HG02678 (cell line): Measurements from ENCODE around the gene CIITA.

Source experiments
- ATAC-seq: cut with Tn5 transposase; IDR thresholded peaks from one replicate; pipeline ENCODE4 v1.9.1; 2021; ENCODE audit warnings: mild to moderate bottlenecking, moderate library complexity; ENCODE audit not compliant: unreplicated experiment

Gene CIITA

GRCh38 chr16:10851512-10851911 lies 25.5 kb upstream of the CIITA start:
- no peak for ATAC-seq

- no peak for ATAC-seq
Measured at GRCh38 chr16:10852286-10852685, 24.7 kb upstream of the CIITA start.

GRCh38 chr16:10852948-10853347 lies 24.1 kb upstream of the CIITA start:
- ATAC-seq = no peak

- ATAC-seq = no peak
Measured at GRCh38 chr16:10856042-10856441, 21.0 kb upstream of the CIITA start.

GRCh38 chr16:10858203-10858602 lies 18.8 kb upstream of the CIITA start:
- no peak for ATAC-seq

GRCh38 chr16:10859020-10859419 lies 18.0 kb upstream of the CIITA start:
- ATAC-seq = no peak

GRCh38 chr16:10859658-10860057 lies 17.3 kb upstream of the CIITA start:
- no peak for ATAC-seq

- ATAC-seq = no peak
Measured at GRCh38 chr16:10862438-10862837, 14.6 kb upstream of the CIITA start.

GRCh38 chr16:10865991-10866966 lies 10.7 kb upstream of the CIITA start:
- ATAC-seq = no peak

GRCh38 chr16:10867199-10867598 lies 9.8 kb upstream of the CIITA start:
- ATAC-seq = no peak

GRCh38 chr16:10868104-10868595 lies 8.9 kb upstream of the CIITA start:
- ATAC-seq = no peak

- peak; percentile 52 for ATAC-seq
Measured at GRCh38 chr16:10868596-10869469, 8.2 kb upstream of the CIITA start.

GRCh38 chr16:10870137-10870776 lies 6.7 kb upstream of the CIITA start:
- no peak for ATAC-seq

- ATAC-seq = no peak
Measured at GRCh38 chr16:10870808-10871156, 6.2 kb upstream of the CIITA start.

GRCh38 chr16:10871157-10871991 lies 5.6 kb upstream of the CIITA start:
- peak; percentile 51 for ATAC-seq

- no peak for ATAC-seq
Measured at GRCh38 chr16:10876315-10876714, 687 bp upstream of the CIITA start.

- ATAC-seq = no peak
Measured at GRCh38 chr16:10877472-10877946, 507 bp downstream of the CIITA start.

GRCh38 chr16:10878328-10878643 lies 1.3 kb downstream of the CIITA start:
- peak; percentile 15 for ATAC-seq

GRCh38 chr16:10878644-10879501 lies 1.9 kb downstream of the CIITA start:
- ATAC-seq = peak; percentile 20
